ENCODE data around the gene RANBP17. TPM values are rescaled to one million over a fixed set of nuclear protein-coding genes. Genes with fewer than 3 reads are reported as not detected.

The RANBP17 gene
- total and polyA plus RNA-seq, 9 of the 15 experiments (the other 6 are each of a cell fraction or from before 2014, with no cell fraction given), result not detected

DNA sequence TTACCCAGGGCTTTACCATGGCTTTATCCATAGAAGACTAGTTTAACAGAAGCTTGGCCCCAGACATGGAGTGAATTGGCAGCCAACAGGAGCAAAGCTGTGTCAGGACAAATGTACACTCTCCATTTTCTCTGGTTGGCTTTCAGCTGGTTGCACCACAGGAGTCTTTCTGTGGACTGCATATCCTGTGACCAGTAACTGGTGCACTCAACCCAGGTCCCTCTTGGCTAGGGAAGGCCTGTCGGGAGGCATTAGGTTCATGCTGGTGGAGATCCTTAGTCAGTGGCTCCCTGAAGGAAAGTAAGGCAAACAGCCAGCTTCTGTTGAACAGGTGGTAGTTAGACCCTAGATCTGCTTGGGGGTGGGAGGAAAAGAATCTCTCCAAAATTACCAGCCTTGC is 300.3 kb downstream of the RANBP17 start:
- H4K20me1 ChIP-seq (replicated peaks; ENCODE audit: control insufficient read depth, insufficient read depth, low read length), result no peaks in the 10 kb centered on the region
- no peak overlapping the region for H3K4me3 ChIP-seq
- no peaks in the 10 kb centered on the region for H3K4me1 ChIP-seq (replicated peaks in 1 of 2; ENCODE audit: control insufficient read depth in 2 of 2, insufficient read depth in 2 of 2, low read length in 2 of 2)
- H3K79me2 ChIP-seq (ENCODE audit: control insufficient read depth, insufficient read depth, low read length), result no peaks in the 10 kb centered on the region
- H3K9me3 ChIP-seq (replicated peaks; ENCODE audit: control insufficient read depth, insufficient read depth, low read depth, low read length), result no peaks in the 10 kb centered on the region
- H3K27ac ChIP-seq (ENCODE audit: extremely low read depth, low read depth, low read length), result no peak overlapping the region
- in situ Hi-C loops (cut with MboI) (no loop called here), intact Hi-C loops (cut with micrococcal nuclease) (loop anchor here (10.0 kb wide), 2 partner anchors 347 to 417 kb away; no protein-coding TSS in a partner anchor)
- ATAC-seq (no peak), DNase-seq (ENCODE audit: extremely low read depth in 1 of 4, low spot score in 3 of 4) (no peak), FAIRE-seq (no peak)
- H3K9me1 ChIP-seq (ENCODE audit: control insufficient read depth, insufficient read depth, low read length), result no peaks in the 10 kb centered on the region
- H3K4me2 ChIP-seq (ENCODE audit: insufficient read depth, low read length), result no peak overlapping the region
- H3K27me3 ChIP-seq (ENCODE audit: control insufficient read depth in 2 of 2, insufficient read depth in 2 of 2, low read length in 2 of 2), result no peaks in the 10 kb centered on the region
- CTCF ChIA-PET (ENCODE audit: low intra/inter-chr PET ratio), result no interaction called here
- TF ChIP-seq RBM25 (IDR thresholded peaks at IDR 0.05; ENCODE audit: low read depth, low read length, severe bottlenecking) (no peak), DPF2 (IDR thresholded peaks at IDR 0.05) (no peak), ZNF507 (tag; conservative IDR thresholded peaks at IDR 0.05) (no peak), BDP1 (IDR thresholded peaks at IDR 0.05; ENCODE audit: insufficient read depth, insufficient read length) (no peak)
- TF ChIP-seq, protein P1, sequence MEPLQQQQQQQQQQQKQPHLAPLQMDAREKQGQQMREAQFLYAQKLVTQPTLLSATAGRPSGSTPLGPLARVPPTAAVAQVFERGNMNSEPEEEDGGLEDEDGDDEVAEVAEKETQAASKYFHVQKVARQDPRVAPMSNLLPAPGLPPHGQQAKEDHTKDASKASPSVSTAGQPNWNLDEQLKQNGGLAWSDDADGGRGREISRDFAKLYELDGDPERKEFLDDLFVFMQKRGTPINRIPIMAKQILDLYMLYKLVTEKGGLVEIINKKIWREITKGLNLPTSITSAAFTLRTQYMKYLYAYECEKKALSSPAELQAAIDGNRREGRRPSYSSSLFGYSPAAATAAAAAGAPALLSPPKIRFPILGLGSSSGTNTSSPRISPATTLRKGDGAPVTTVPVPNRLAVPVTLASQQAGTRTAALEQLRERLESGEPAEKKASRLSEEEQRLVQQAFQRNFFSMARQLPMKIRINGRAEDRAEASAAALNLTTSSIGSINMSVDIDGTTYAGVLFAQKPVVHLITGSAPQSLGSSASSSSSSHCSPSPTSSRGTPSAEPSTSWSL (CRISPR knock-in tag; IDR thresholded peaks at IDR 0.05; ENCODE audit: borderline replicate concordance), result no peak
- no peak overlapping the region for H2AFZ ChIP-seq (ENCODE audit: low read depth, low read length)
- POLR2A ChIA-PET, result no interaction called here
- no TSS peak for BruUV-seq (replicated peaks)
- H3K9ac ChIP-seq (ENCODE audit: insufficient read depth in 1 of 2, low read depth in 2 of 2, low read length in 2 of 2), result no peak overlapping the region
- 0% methylated on average over 1 of the region's 1 CpG for WGBS (ENCODE audit: insufficient coverage, low coverage, missing lambda C conversion rate)
- no peaks in the 10 kb centered on the region for H3K36me3 ChIP-seq (ENCODE audit: control insufficient read depth, insufficient read depth, low read length)

Data from K562 (cell line).